Naive thymus-derived CD8-positive, alpha-beta T cell (primary cell): Measurements from ENCODE around the gene PKD1L1. TPM values are rescaled to one million over a fixed set of nuclear protein-coding genes. Genes with fewer than 3 reads are reported as not detected.
"Not testable (repeated sequence)": the region's sequence is repeated elsewhere in the genome, so short reads cannot be mapped to it uniquely, and the experiment has no call there.

Experiments used
- ATAC-seq, 2 donors: fragments of 150-1000 bp; cut with Tn5 transposase in 1 of 2; sonication (Bioruptor Pico), chemical (Tn5 transposase) in 1 of 2; 1 replicate in 1 of 2; 2 replicates in 1 of 2; pipeline ENCODE4 v1.10.0; 2021; ENCODE audit warnings: mild to moderate bottlenecking in 2 of 2, moderate library complexity in 2 of 2
- POLR2A ChIA-PET: fragments of 350-600 bp; sonication (Branson Sonifier 250); formaldehyde crosslinking; loops from one replicate; lab custom pipeline; 2021; ENCODE audit warnings: antibody characterized with exemption; lab: Charles Lee
- DNase-seq, 10 donors: peaks; one replicate each; pipeline versions ENCODE4 v3.0.0 to v3.0.0-alpha.2; 2020 to 2022
- H3K27ac Mint-ChIP-seq, 10 donors: one replicate each; pipeline ENCODE4 v1.8.0; 2020 to 2022; ENCODE audit warnings: mild to moderate bottlenecking in 10 of 10, mixed read lengths in 10 of 10, moderate library complexity in 4 of 10, inconsistent platforms in 1 of 10
- H3K27me3 Mint-ChIP-seq, 5 donors: one replicate each; pipeline ENCODE4 v1.8.0; 2021 to 2022; ENCODE audit warnings: mixed read lengths in 5 of 5
- H3K36me3 Mint-ChIP-seq, 3 donors: one replicate each; pipeline ENCODE4 v1.8.0; 2020 to 2022; ENCODE audit warnings: mixed read lengths in 3 of 3, mild to moderate bottlenecking in 2 of 3, inconsistent platforms in 1 of 3
- H3K4me1 Mint-ChIP-seq, 4 donors: one replicate each; pipeline ENCODE4 v1.8.0; 2021 to 2022; ENCODE audit warnings: mixed read lengths in 4 of 4
- H3K4me3 Mint-ChIP-seq, 10 donors: one replicate each; pipeline ENCODE4 v1.8.0; 2020 to 2022; ENCODE audit warnings: mild to moderate bottlenecking in 10 of 10, mixed read lengths in 10 of 10, moderate library complexity in 6 of 10, inconsistent platforms in 1 of 10
- H3K9me3 Mint-ChIP-seq, 9 donors: one replicate each; pipeline ENCODE4 v1.8.0; 2020 to 2022; ENCODE audit warnings: mixed read lengths in 9 of 9, mild to moderate bottlenecking in 3 of 9, inconsistent platforms in 1 of 9, moderate library complexity in 1 of 9
- polyA plus RNA-seq, 3 donors: library from polyadenylated mRNA; unstranded; fragments of 300-500 nt; fragmentation: Illumina TruSeq; gene quantifications; one replicate each; pipeline ENCODE4 v1.2.3, GENCODE V29; 2021
- total RNA-seq, 8 experiments: library from RNA in 2 of 8; stranded (reverse) in 2 of 8; gene quantifications; one replicate each; pipeline ENCODE4 v1.2.3 and lab custom pipeline; 2021 to 2026

Gene PKD1L1
- total and polyA plus RNA-seq, 5 experiments from 2014 or later: 0.07 to 0.78 (median 0.37) TPM; not detected in 1

DNA sequence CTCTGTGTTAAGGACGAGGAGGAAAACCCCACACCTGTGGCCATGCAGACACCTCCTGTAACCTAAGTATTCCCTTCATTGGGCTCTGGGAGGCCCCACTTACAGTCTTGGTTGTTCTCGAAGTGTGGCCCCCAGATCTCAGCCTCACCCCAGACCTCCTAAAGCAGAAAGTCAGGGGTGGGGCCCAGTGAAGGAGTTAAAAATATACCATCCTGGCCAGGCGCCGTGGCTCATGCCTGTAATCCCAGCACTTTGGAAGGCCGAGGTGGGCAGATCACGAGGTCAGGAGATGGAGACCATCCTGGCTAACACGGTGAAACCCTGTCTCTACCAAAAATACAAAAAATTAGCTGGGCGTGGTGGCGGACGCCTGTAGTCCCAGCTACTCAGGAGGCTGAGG is 5.6 kb downstream of the PKD1L1 start:
- H3K27me3 Mint-ChIP-seq, DNase-seq, H3K9me3 Mint-ChIP-seq, H3K4me1 Mint-ChIP-seq, H3K36me3 Mint-ChIP-seq, H3K27ac Mint-ChIP-seq, ATAC-seq, H3K4me3 Mint-ChIP-seq: not testable (repeated sequence)
- POLR2A ChIA-PET: interaction anchor here (0.6 kb wide), 1 partner anchor 67 kb away, joined by 3 read pairs; no protein-coding TSS in a partner anchor

GRCh38 chr7:47942132-47942531 is 6.1 kb downstream of the PKD1L1 start:
- H3K36me3 Mint-ChIP-seq: no peaks in the 10 kb centered on the region
- peaks cover 0 to 4% (median 0%) of the 10 kb centered on the region in 5 donors for H3K27me3 Mint-ChIP-seq
- H3K27ac Mint-ChIP-seq: no peak overlapping the region
- peaks cover 0 to 8% (median 3%) of the 10 kb centered on the region in 4 donors for H3K4me1 Mint-ChIP-seq
- no peak overlapping the region for H3K4me3 Mint-ChIP-seq
- DNase-seq (no peak), ATAC-seq (no peak)
- no peaks in the 10 kb centered on the region for H3K9me3 Mint-ChIP-seq
- POLR2A ChIA-PET: no interaction called here

DNA sequence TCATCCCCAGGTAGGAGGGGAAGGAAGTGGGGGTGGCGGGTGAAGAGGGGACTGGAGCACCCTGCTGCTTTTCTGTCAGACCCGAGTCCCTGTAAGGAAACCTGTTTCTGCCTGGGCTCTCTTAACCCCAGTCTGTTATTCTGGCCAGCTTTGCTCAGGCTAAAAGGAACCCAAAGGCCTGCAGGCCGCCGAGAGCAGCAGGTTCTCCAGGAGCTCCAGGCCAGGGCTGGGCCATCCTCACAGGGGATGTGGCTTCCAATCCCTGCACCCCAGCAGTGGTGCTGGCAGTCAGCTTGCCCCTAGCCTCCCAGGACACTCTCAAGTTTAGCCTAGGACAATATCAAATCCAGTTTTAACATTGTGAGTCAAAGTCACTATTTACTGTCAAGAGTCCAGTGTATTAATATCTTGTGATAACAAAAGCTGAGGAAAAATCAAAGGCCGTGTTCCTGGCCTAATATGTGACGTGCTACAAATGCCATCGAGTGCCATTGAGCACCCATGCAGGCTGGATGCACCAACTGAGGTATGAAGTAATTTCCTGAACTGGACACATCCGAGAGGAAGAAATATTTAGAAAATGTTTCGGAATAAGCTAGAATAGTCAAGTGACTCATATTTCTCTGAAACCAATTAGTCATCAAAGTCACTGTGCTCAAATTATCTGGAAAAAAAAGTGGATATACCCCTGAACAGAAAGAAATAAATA is 7.0 kb downstream of the PKD1L1 start:
- DNase-seq: no peak
- POLR2A ChIA-PET: no interaction called here

DNA sequence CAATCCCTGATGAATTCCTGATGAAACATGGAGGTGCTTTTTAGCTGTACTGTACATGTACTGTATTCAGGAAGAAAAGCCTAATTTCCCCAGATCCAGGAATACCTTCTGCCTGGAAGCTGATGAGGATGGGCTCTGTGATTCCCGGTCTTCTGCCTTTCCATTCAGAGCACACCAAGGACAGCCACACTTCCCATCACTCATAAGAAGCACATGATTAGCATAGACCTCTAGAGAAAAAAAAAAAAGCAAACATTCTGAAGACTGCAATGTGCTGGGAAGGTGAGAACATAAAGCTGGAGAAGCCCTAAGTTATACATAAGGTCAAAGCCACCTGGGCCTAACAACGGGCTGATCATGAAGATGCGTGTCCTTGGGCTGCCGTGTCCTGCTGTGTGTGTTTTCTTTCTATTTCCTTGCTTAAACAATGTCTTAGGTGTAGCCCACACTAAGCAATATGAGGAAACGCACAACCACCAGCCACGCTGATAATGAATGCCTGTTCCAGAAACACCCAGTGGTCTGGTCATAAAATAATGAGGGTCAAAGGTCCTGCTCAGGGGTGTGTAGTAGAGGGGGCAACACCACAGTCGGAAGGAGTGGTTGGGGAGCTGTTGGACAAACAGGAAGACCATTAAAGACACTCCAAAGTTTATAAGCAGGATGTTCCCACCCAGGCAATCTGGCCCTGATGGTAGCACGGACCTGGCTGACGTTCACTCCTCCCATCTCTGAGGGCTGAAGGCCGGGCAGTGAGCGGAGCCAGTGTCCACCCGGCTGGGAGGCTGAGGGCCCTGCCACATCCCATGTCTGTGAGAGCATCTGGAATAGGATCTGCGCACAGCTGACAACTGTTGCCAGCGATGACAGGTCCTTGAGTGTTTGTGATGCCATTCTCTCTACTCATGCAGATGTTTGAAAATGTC is 7.9 kb downstream of the PKD1L1 start:
- Mint-ChIP-seq H3K27ac (no peak overlapping the region), H3K36me3 (peaks cover 0 to 2% (median 0%) of the 10 kb centered on the region in 3 donors), H3K27me3 (peaks cover 0 to 2% (median 0%) of the 10 kb centered on the region in 5 donors), H3K4me3 (no peak overlapping the region), H3K9me3 (no peaks in the 10 kb centered on the region), H3K4me1 (peaks cover 0 to 7% (median 2%) of the 10 kb centered on the region in 4 donors)
- POLR2A ChIA-PET: interaction anchor here (0.6 kb wide), 1 partner anchor 61 kb away, joined by 3 read pairs; no protein-coding TSS in a partner anchor
- DNase-seq (no peak), ATAC-seq (no peak)

More for the DNA sequence above, 7.0 kb downstream of the PKD1L1 start:
- H3K4me3 Mint-ChIP-seq: no peak overlapping the region
- peaks cover 0 to 7% (median 2%) of the 10 kb centered on the region in 4 donors for H3K4me1 Mint-ChIP-seq
- peaks cover 0 to under 1% (median 0%) of the 10 kb centered on the region in 3 donors for H3K36me3 Mint-ChIP-seq
- ATAC-seq: no peak
- peaks cover 0 to 2% (median 0%) of the 10 kb centered on the region in 5 donors for H3K27me3 Mint-ChIP-seq
- H3K9me3 Mint-ChIP-seq: no peaks in the 10 kb centered on the region
- no peak overlapping the region for H3K27ac Mint-ChIP-seq

- H3K9me3 Mint-ChIP-seq: no peaks in the 10 kb centered on the region
- no peak for DNase-seq
- H3K27me3 Mint-ChIP-seq: peaks cover 0 to 2% (median 0%) of the 10 kb centered on the region in 5 donors
- no peak for ATAC-seq
- POLR2A ChIA-PET: no interaction called here
- H3K4me3 Mint-ChIP-seq: no peak overlapping the region
- peaks cover 0 to 2% (median 0%) of the 10 kb centered on the region in 3 donors for H3K36me3 Mint-ChIP-seq
- no peak overlapping the region for H3K27ac Mint-ChIP-seq
- peaks cover 0 to 7% (median under 1%) of the 10 kb centered on the region in 4 donors for H3K4me1 Mint-ChIP-seq
These were observed 8.7 kb downstream of the PKD1L1 start for GRCh38 chr7:47939425-47940036.

DNA sequence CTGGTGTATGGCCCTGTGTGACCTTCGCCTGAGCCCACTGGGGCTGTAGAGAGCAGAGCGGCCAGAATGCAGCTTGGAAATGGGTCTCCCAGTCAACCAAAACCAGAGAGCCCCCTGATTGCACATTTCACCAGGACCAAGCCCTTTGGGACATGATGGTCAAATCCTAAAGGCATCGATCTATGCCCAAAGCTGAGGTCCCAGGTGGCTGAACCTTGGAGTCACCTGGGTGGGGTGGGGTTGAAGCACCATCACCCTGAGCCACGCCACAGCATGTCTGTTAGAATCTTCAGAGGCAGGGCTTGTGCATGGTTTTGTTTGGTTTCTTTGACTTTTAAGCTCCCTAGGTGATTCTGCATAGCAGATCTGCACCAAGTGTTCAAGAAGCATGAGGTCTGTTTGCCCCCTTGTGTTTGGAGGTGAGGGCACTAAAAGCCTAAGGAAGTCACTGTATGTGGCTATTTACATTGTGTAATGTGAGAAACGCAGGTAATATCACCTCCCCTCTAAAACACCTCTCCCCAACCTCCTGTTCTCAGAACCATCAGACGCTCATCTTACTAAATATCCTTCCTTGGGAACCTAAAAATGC is 9.6 kb downstream of the PKD1L1 start:
- H3K4me3 Mint-ChIP-seq: no peak overlapping the region
- peaks cover 0 to 2% (median 0%) of the 10 kb centered on the region in 5 donors for H3K27me3 Mint-ChIP-seq
- H3K36me3 Mint-ChIP-seq: peaks cover 0 to 2% (median 0%) of the 10 kb centered on the region in 3 donors
- H3K27ac Mint-ChIP-seq: no peak overlapping the region
- peaks cover 0 to 7% (median under 1%) of the 10 kb centered on the region in 4 donors for H3K4me1 Mint-ChIP-seq
- POLR2A ChIA-PET: interaction anchor here (0.7 kb wide), 1 partner anchor 70 kb away, joined by 3 read pairs; no protein-coding TSS in a partner anchor
- DNase-seq: no peak
- ATAC-seq: no peak
- no peaks in the 10 kb centered on the region for H3K9me3 Mint-ChIP-seq

DNA sequence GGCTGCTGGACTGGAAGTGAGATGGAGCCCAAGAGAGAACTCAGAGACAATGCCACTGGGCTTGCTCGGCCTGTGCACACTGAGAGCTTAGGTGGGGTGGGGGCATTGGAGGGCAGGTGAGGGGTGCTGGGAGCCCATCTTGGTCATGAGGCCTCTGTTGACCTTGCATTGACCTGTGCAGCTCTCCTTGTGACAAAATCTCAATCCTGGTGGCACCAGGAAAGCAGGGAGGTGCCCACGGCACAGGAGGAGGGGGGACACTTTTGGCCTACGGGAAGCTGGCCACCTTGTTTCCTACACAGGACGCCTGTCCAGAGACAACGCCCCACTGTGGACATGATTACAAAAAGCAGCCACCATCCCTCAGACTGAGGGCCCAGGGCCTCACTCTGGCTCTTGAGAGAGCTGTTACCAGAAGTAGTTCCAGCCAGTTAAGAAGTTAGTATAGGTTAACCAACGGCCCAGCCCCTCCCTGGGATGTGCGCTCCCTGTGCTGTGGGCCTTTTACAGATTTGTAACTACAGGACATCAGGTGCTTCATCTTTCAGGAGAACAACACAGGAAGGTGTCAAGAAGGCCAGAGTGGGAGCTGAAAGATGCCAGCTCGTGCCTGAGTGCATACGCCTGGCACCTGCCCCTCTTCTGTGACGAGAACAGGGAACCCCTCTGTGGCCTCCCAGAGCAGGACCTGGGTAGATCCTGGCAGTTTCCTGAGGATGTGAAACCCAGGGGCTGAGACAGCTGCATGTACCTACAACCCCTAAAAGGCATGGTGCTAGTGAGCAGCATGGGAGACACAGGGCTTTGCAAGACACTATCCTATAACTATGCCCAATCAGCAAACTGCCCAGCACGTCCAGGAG is 10.3 kb downstream of the PKD1L1 start:
- peaks cover 0 to 7% (median under 1%) of the 10 kb centered on the region in 4 donors for H3K4me1 Mint-ChIP-seq

GRCh38 chr7:47937065-47937687 is 11.1 kb downstream of the PKD1L1 start:
- Mint-ChIP-seq H3K4me1 (peaks cover 0 to 7% (median under 1%) of the 10 kb centered on the region in 4 donors), H3K4me3 (peak overlapping the region in 2 of 10 donors; percentile 27 to 48), H3K36me3 (peaks cover 0 to 2% (median 0%) of the 10 kb centered on the region in 3 donors), H3K27me3 (peaks cover 0 to 2% (median 0%) of the 10 kb centered on the region in 5 donors), H3K9me3 (no peaks in the 10 kb centered on the region), H3K27ac (peak overlapping the region in 2 of 10 donors; percentile 7 to 19)
- DNase-seq (no peak), ATAC-seq (peak in 1 of 2 donors; percentile 50)
- POLR2A ChIA-PET: no interaction called here

More for the DNA sequence above, 10.3 kb downstream of the PKD1L1 start:
- DNase-seq (no peak), ATAC-seq (no peak)
- no peaks in the 10 kb centered on the region for H3K9me3 Mint-ChIP-seq
- peak overlapping the region in 1 of 10 donors; percentile 48 for H3K4me3 Mint-ChIP-seq
- H3K27me3 Mint-ChIP-seq: peaks cover 0 to 2% (median 0%) of the 10 kb centered on the region in 5 donors
- peak overlapping the region in 1 of 10 donors; percentile 19 for H3K27ac Mint-ChIP-seq
- POLR2A ChIA-PET: interaction anchor here (0.7 kb wide), 1 partner anchor 71 kb away, joined by 3 read pairs; no protein-coding TSS in a partner anchor
- H3K36me3 Mint-ChIP-seq: peaks cover 0 to 2% (median 0%) of the 10 kb centered on the region in 3 donors

GRCh38 chr7:47936323-47936722 is 11.9 kb downstream of the PKD1L1 start:
- H3K4me3 Mint-ChIP-seq: no peak overlapping the region
- H3K27ac Mint-ChIP-seq: no peak overlapping the region
- no peak for ATAC-seq
- H3K36me3 Mint-ChIP-seq: peaks cover 0 to 2% (median 0%) of the 10 kb centered on the region in 3 donors
- no peak for DNase-seq
- POLR2A ChIA-PET: no interaction called here
- no peaks in the 10 kb centered on the region for H3K9me3 Mint-ChIP-seq
- peaks cover 0 to 7% (median under 1%) of the 10 kb centered on the region in 4 donors for H3K4me1 Mint-ChIP-seq
- H3K27me3 Mint-ChIP-seq: peaks cover 0 to 2% (median 0%) of the 10 kb centered on the region in 5 donors

GRCh38 chr7:47935336-47935735 is 12.9 kb downstream of the PKD1L1 start:
- H3K4me1 Mint-ChIP-seq: peaks cover 0 to 7% (median under 1%) of the 10 kb centered on the region in 4 donors
- ATAC-seq: no peak
- POLR2A ChIA-PET: no interaction called here
- peaks cover 0 to 2% (median 0%) of the 10 kb centered on the region in 5 donors for H3K27me3 Mint-ChIP-seq
- no peaks in the 10 kb centered on the region for H3K9me3 Mint-ChIP-seq
- DNase-seq: no peak
- no peak overlapping the region for H3K4me3 Mint-ChIP-seq
- H3K27ac Mint-ChIP-seq: no peak overlapping the region
- H3K36me3 Mint-ChIP-seq: peaks cover 0 to 2% (median 0%) of the 10 kb centered on the region in 3 donors
